Nucleus accumbens (tissue), 56 donors: ENCODE results near the gene RAB19.

ENCODE experiments used
- DNase-seq, 56 donors: peaks; one replicate each; lab custom pipeline; 2025; lab: John Stamatoyannopoulos, UW

Gene RAB19

GRCh38 chr7:140403878-140404564 lies at the start of gene RAB19:
RAB19 (plus strand) TSS chr7:140404058; CDS start chr7:140407647, 3,589 bp downstream.
- no peak for DNase-seq

- DNase-seq, result no peak
Measured at GRCh38 chr7:140358024-140358411, 45.8 kb upstream of the RAB19 start.

- peak in 5 of 56 donors; percentile 2 to 38 (median 14) for DNase-seq
Measured at GRCh38 chr7:140358412-140359051, 45.3 kb upstream of the RAB19 start.

- DNase-seq, result no peak
Measured at GRCh38 chr7:140360697-140361229, 43.1 kb upstream of the RAB19 start.

- DNase-seq, result no peak
Measured at GRCh38 chr7:140364819-140365218, 39.0 kb upstream of the RAB19 start.

GRCh38 chr7:140367528-140367927 lies 36.3 kb upstream of the RAB19 start:
- DNase-seq, result no peak

- DNase-seq, result no peak
Measured at GRCh38 chr7:140369294-140369693, 34.6 kb upstream of the RAB19 start.

- no peak for DNase-seq
Measured at GRCh38 chr7:140375323-140375722, 28.5 kb upstream of the RAB19 start.

- no peak for DNase-seq
Measured at GRCh38 chr7:140375892-140376730, 27.7 kb upstream of the RAB19 start.

GRCh38 chr7:140383954-140384713 lies 19.7 kb upstream of the RAB19 start:
- DNase-seq, result no peak

- DNase-seq, result no peak
Measured at GRCh38 chr7:140384894-140385545, 18.8 kb upstream of the RAB19 start.

GRCh38 chr7:140389445-140389844 lies 14.4 kb upstream of the RAB19 start:
- DNase-seq, result no peak

- DNase-seq, result no peak
Measured at GRCh38 chr7:140390034-140390433, 13.8 kb upstream of the RAB19 start.

GRCh38 chr7:140390466-140391190 lies 13.2 kb upstream of the RAB19 start:
- DNase-seq, result peak in 1 of 56 donors; percentile 1

GRCh38 chr7:140391634-140392033 lies 12.2 kb upstream of the RAB19 start:
- DNase-seq, result no peak

GRCh38 chr7:140393756-140394306 lies 10.0 kb upstream of the RAB19 start:
- no peak for DNase-seq

- peak in 54 of 56 donors; percentile 16 to 89 (median 70) for DNase-seq
Measured at GRCh38 chr7:140397784-140398750, 5.8 kb upstream of the RAB19 start, which contains the start of gene SLC37A3. SLC37A3 (minus strand) TSS chr7:140398530; CDS start chr7:140382526, 16,004 bp downstream.
